H9 (cell line): ENCODE data around the gene CDH22. TPM values are rescaled to one million over a fixed set of nuclear protein-coding genes. Genes with fewer than 3 reads are reported as not detected.

Source experiments
- DNase-seq: peaks from one replicate; pipeline ENCODE4 v3.0.0-alpha.2; 2017
- H2AFZ ChIP-seq: one replicate; pipeline ENCODE4 v1.6.1; 2013; ENCODE audit warnings: mild to moderate bottlenecking, low read length, control low read depth, moderate library complexity
- H2AK5ac ChIP-seq: 2 replicates; pipeline ENCODE4 v1.6.1; 2013; ENCODE audit warnings: low read length, control low read depth, mixed read lengths; ENCODE audit not compliant: insufficient read length
- H2BK120ac ChIP-seq: one replicate; pipeline ENCODE4 v1.6.1; 2013; ENCODE audit warnings: low read depth, mild to moderate bottlenecking, low read length, control low read depth, inconsistent platforms; ENCODE audit not compliant: poor library complexity, severe bottlenecking
- H2BK12ac ChIP-seq: 2 replicates; pipeline ENCODE4 v1.6.1; 2013; ENCODE audit warnings: low read length, control low read depth, mixed read lengths, low read depth; ENCODE audit not compliant: insufficient read length
- H2BK15ac ChIP-seq: 2 replicates; pipeline ENCODE4 v1.6.1; 2013; ENCODE audit warnings: low read depth, low read length, control low read depth
- H2BK20ac ChIP-seq: one replicate; pipeline ENCODE4 v1.6.1; 2013; ENCODE audit warnings: low read depth, mild to moderate bottlenecking, low read length, control low read depth, inconsistent platforms; ENCODE audit not compliant: poor library complexity, severe bottlenecking
- H2BK5ac ChIP-seq: 2 replicates; pipeline ENCODE4 v1.6.1; 2013; ENCODE audit warnings: low read length, control low read depth, mixed read lengths; ENCODE audit not compliant: insufficient read length
- H3K14ac ChIP-seq: 2 replicates; pipeline ENCODE4 v1.6.1; 2013; ENCODE audit warnings: low read length, control low read depth; ENCODE audit not compliant: insufficient read depth
- H3K18ac ChIP-seq: 2 replicates; pipeline ENCODE4 v1.6.1; 2013; ENCODE audit warnings: low read depth, mild to moderate bottlenecking, mixed read lengths, low read length, control low read depth; ENCODE audit not compliant: insufficient read length
- H3K23ac ChIP-seq: 2 replicates; pipeline ENCODE4 v1.6.1; 2013; ENCODE audit warnings: low read length, control low read depth, mixed read lengths, low read depth; ENCODE audit not compliant: insufficient read length
- H3K23me2 ChIP-seq: 2 replicates; pipeline ENCODE4 v1.6.1; 2013; ENCODE audit warnings: low read depth, mild to moderate bottlenecking, mixed read lengths, low read length, control low read depth; ENCODE audit not compliant: insufficient read length, poor library complexity, severe bottlenecking
- H3K27ac ChIP-seq: 2 replicates; pipeline ENCODE4 v1.5.1; 2013; ENCODE audit warnings: low read length, control low read depth, mixed read lengths, low read depth; ENCODE audit not compliant: insufficient read length
- H3K27me3 ChIP-seq: 2 replicates; pipeline ENCODE4 v1.6.1; 2013; ENCODE audit warnings: low read length, control low read depth, inconsistent platforms; ENCODE audit not compliant: insufficient read depth
- H3K4ac ChIP-seq: 2 replicates; pipeline ENCODE4 v1.6.1; 2013; ENCODE audit warnings: low read depth, mild to moderate bottlenecking, control low read depth, inconsistent platforms, low read length, moderate library complexity
- H3K4me1 ChIP-seq: 2 replicates; pipeline ENCODE4 v1.6.1; 2013; ENCODE audit warnings: low read length, control low read depth, inconsistent platforms; ENCODE audit not compliant: insufficient read depth
- H3K4me2 ChIP-seq: 2 replicates; pipeline ENCODE4 v1.6.1; 2013; ENCODE audit warnings: low read length, control low read depth, mixed read lengths; ENCODE audit not compliant: insufficient read length, insufficient read depth
- H3K56ac ChIP-seq: 2 replicates; pipeline ENCODE4 v1.6.1; 2013; ENCODE audit warnings: low read depth, mild to moderate bottlenecking, mixed read lengths, low read length, control low read depth; ENCODE audit not compliant: insufficient read length
- H3K79me1 ChIP-seq: 2 replicates; pipeline ENCODE4 v1.6.1; 2013; ENCODE audit warnings: low read depth, mild to moderate bottlenecking, moderate library complexity, low read length, control low read depth, inconsistent platforms; ENCODE audit not compliant: insufficient read depth, poor library complexity, severe bottlenecking
- H3K79me2 ChIP-seq: 2 replicates; pipeline ENCODE4 v1.6.1; 2013; ENCODE audit warnings: low read length, control low read depth, inconsistent platforms; ENCODE audit not compliant: insufficient read depth
- H3K9ac ChIP-seq: 2 replicates; pipeline ENCODE4 v1.6.1; 2013; ENCODE audit warnings: low read length, control low read depth, mixed read lengths; ENCODE audit not compliant: insufficient read length; ENCODE audit errors: extremely low read depth
- H3K9me3 ChIP-seq: one replicate; pipeline ENCODE4 v1.6.1; 2013; ENCODE audit warnings: low read depth, low read length, inconsistent platforms; ENCODE audit not compliant: control insufficient read depth
- H3T11ph ChIP-seq: one replicate; pipeline ENCODE4 v1.6.1; 2013; ENCODE audit warnings: mild to moderate bottlenecking, low read length, control low read depth, inconsistent platforms
- H4K20me1 ChIP-seq: one replicate; pipeline ENCODE4 v1.6.1; 2013; ENCODE audit not compliant: control insufficient read depth, insufficient read length, insufficient read depth
- H4K5ac ChIP-seq: 2 replicates; pipeline ENCODE4 v1.6.1; 2013; ENCODE audit warnings: low read depth, mild to moderate bottlenecking, mixed read lengths, low read length, control low read depth; ENCODE audit not compliant: insufficient read length
- H4K8ac ChIP-seq: replicated peaks from 2 replicates; pipeline ENCODE4 v1.6.1; 2013; ENCODE audit warnings: low read length, control low read depth, mixed read lengths, low read depth; ENCODE audit not compliant: insufficient read length
- H4K91ac ChIP-seq: 2 replicates; pipeline ENCODE4 v1.6.1; 2013; ENCODE audit warnings: low read depth, mild to moderate bottlenecking, moderate library complexity, mixed read lengths, low read length, control low read depth; ENCODE audit not compliant: insufficient read length
- H3K27ac Mint-ChIP-seq, 3 experiments: 2 replicates in 2 of 3; 3 replicates in 1 of 3; pipeline ENCODE4 v1.8.0; 2020 to 2021; ENCODE audit warnings: mixed read lengths in 3 of 3, mild to moderate bottlenecking in 1 of 3, moderate library complexity in 1 of 3
- H3K27me3 Mint-ChIP-seq: 2 replicates; pipeline ENCODE4 v1.8.0; 2021; ENCODE audit warnings: low read depth, mild to moderate bottlenecking, moderate library complexity, mixed read lengths
- H3K36me3 Mint-ChIP-seq, 3 experiments: 2 replicates in 2 of 3; 3 replicates in 1 of 3; pipeline ENCODE4 v1.8.0; 2020 to 2021; ENCODE audit warnings: low read depth in 3 of 3, mixed read lengths in 3 of 3; ENCODE audit not compliant: insufficient read depth in 1 of 3
- H3K4me1 Mint-ChIP-seq, 2 experiments: 2 replicates each; pipeline ENCODE4 v1.8.0; 2020; ENCODE audit warnings: mixed read lengths in 2 of 2
- H3K4me3 Mint-ChIP-seq, 2 experiments: 2 replicates in 1 of 2; 3 replicates in 1 of 2; pipeline ENCODE4 v1.8.0; 2020 to 2021; ENCODE audit warnings: mild to moderate bottlenecking in 2 of 2, mixed read lengths in 2 of 2, moderate library complexity in 1 of 2
- H3K9me3 Mint-ChIP-seq, 2 experiments: 2 replicates in 1 of 2; 3 replicates in 1 of 2; pipeline ENCODE4 v1.8.0; 2020; ENCODE audit warnings: mild to moderate bottlenecking in 2 of 2, mixed read lengths in 2 of 2, moderate library complexity in 1 of 2
- CTCF ChIP-seq: fragments of 200-600 bp; sonication (generic); conservative IDR thresholded peaks from 3 replicates; pipeline ENCODE4 v1.8.0; 2021; ENCODE audit warnings: antibody characterized with exemption, mild to moderate bottlenecking
- WGBS: extraction: QIAGEN DNeasy Blood & Tissue Kit; methylation state at CpG from one replicate; pipeline ENCODE4 v1.1.7; 2013; ENCODE audit warnings: missing lambda C conversion rate, low lambda C conversion rate, mixed read lengths; ENCODE audit not compliant: insufficient read length; ENCODE audit errors: extremely low coverage; 5-methylcytosine and 5-hydroxymethylcytosine counted together
- total RNA-seq: library from RNA; stranded (reverse); gene quantifications from 2 replicates; pipeline ENCODE4 v1.2.1, GENCODE V29; 2021

Gene CDH22
- total RNA-seq, 1 experiment from 2014 or later, result not detected

GRCh38 chr20:46169245-46170171 is 138.8 kb downstream of the CDH22 start:
- no peak overlapping the region for H2AK5ac ChIP-seq
- H3K79me1 ChIP-seq, result no peaks in the 10 kb centered on the region
- Mint-ChIP-seq H3K36me3 (no peaks in the 10 kb centered on the region), H3K27me3 (peaks cover 56% of the 10 kb centered on the region), H3K4me1 (peaks cover 0 to 2% of the 10 kb centered on the region in 2 experiments; a peak in 2 of 4 replicates), H3K9me3 (no peaks in the 10 kb centered on the region; a peak in 1 of 5 replicates), H3K4me3 (no peak overlapping the region), H3K27ac (no peak overlapping the region)
- H4K5ac ChIP-seq, result no peak overlapping the region
- no peak overlapping the region for H3K23ac ChIP-seq
- no peak for DNase-seq
- H2BK12ac ChIP-seq, result no peak overlapping the region
- no peaks in the 10 kb centered on the region for H3K4me1 ChIP-seq
- no peak overlapping the region for H3K4ac ChIP-seq
- H2AFZ ChIP-seq, result no peak overlapping the region
- H3K9ac ChIP-seq, result no peak overlapping the region
- H3K14ac ChIP-seq, result no peak overlapping the region
- H2BK120ac ChIP-seq, result no peak overlapping the region
- WGBS, result no CpG with 5 or more reads among the region's 13 CpGs
- no peak overlapping the region for H3K27ac ChIP-seq
- no peak overlapping the region for H4K8ac ChIP-seq
- no peak overlapping the region for H3K4me2 ChIP-seq
- H3K27me3 ChIP-seq, result peaks cover 15% of the 10 kb centered on the region
- no peak overlapping the region for H4K91ac ChIP-seq
- no peak overlapping the region for H3T11ph ChIP-seq
- H3K9me3 ChIP-seq, result no peaks in the 10 kb centered on the region
- no peak overlapping the region for H2BK5ac ChIP-seq
- no peaks in the 10 kb centered on the region for H3K23me2 ChIP-seq
- H4K20me1 ChIP-seq, result no peaks in the 10 kb centered on the region
- H2BK15ac ChIP-seq, result no peak overlapping the region
- H2BK20ac ChIP-seq, result no peak overlapping the region
- no peak overlapping the region for H3K56ac ChIP-seq
- TF ChIP-seq CTCF, result no peak
- H3K18ac ChIP-seq, result no peak overlapping the region
- H3K79me2 ChIP-seq, result no peaks in the 10 kb centered on the region
